ENCODE data around the gene NOS3. TPM values are rescaled to one million over a fixed set of nuclear protein-coding genes. Genes with fewer than 3 reads are reported as not detected.

NOS3 gene
- total RNA-seq, 2 donors from 2014 or later, result 6.1 to 10.4 TPM

- Histone ChIP-seq H3K9me3 (no peaks in the 10 kb centered on the region), H3K27me3 (replicated peaks; ENCODE audit: insufficient read depth) (peaks cover 6% of the 10 kb centered on the region), H3K4me1 (replicated peaks) (no peaks in the 10 kb centered on the region), H3K4me3 (no peak overlapping the region), H3K27ac (no peak overlapping the region), H3K36me3 (no peaks in the 10 kb centered on the region)
- no peak for DNase-seq (ENCODE audit: low spot score)
- WGBS, result 87% methylated on average over 23 of the region's 23 CpGs
- no peak for TF ChIP-seq POLR2A (IDR thresholded peaks at IDR 0.05)
- TF ChIP-seq POLR2AphosphoS5 (IDR thresholded peaks at IDR 0.05), result no peak
- TF ChIP-seq, protein P1, sequence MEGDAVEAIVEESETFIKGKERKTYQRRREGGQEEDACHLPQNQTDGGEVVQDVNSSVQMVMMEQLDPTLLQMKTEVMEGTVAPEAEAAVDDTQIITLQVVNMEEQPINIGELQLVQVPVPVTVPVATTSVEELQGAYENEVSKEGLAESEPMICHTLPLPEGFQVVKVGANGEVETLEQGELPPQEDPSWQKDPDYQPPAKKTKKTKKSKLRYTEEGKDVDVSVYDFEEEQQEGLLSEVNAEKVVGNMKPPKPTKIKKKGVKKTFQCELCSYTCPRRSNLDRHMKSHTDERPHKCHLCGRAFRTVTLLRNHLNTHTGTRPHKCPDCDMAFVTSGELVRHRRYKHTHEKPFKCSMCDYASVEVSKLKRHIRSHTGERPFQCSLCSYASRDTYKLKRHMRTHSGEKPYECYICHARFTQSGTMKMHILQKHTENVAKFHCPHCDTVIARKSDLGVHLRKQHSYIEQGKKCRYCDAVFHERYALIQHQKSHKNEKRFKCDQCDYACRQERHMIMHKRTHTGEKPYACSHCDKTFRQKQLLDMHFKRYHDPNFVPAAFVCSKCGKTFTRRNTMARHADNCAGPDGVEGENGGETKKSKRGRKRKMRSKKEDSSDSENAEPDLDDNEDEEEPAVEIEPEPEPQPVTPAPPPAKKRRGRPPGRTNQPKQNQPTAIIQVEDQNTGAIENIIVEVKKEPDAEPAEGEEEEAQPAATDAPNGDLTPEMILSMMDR (IDR thresholded peaks at IDR 0.05), result no peak
- intact Hi-C loops (cut with DNase I), result no loop called here
Observed at GRCh38 chr7:151006590-151007300, 15.9 kb downstream of the NOS3 start.

- H3K9me3 ChIP-seq, result no peaks in the 10 kb centered on the region
- H3K4me1 ChIP-seq (replicated peaks), result no peaks in the 10 kb centered on the region
- no peaks in the 10 kb centered on the region for H3K36me3 ChIP-seq
- H3K27me3 ChIP-seq (replicated peaks; ENCODE audit: insufficient read depth), result peaks cover 6% of the 10 kb centered on the region
- intact Hi-C loops (cut with DNase I), result no loop called here
- H3K27ac ChIP-seq, result no peak overlapping the region
- H3K4me3 ChIP-seq, result no peak overlapping the region
- 92% methylated on average over 7 of the region's 7 CpGs for WGBS
- TF ChIP-seq POLR2A (IDR thresholded peaks at IDR 0.05) (no peak), POLR2AphosphoS5 (IDR thresholded peaks at IDR 0.05) (no peak)
- TF ChIP-seq, protein P1 (IDR thresholded peaks at IDR 0.05), result no peak
- no peak for DNase-seq (ENCODE audit: low spot score)
Observed at GRCh38 chr7:151007469-151007898, 16.7 kb downstream of the NOS3 start.

- 57% methylated on average over 11 of the region's 11 CpGs for WGBS
- Histone ChIP-seq H3K4me1 (replicated peaks) (no peaks in the 10 kb centered on the region), H3K9me3 (no peaks in the 10 kb centered on the region), H3K27me3 (replicated peaks; ENCODE audit: insufficient read depth) (peaks cover 6% of the 10 kb centered on the region), H3K4me3 (no peak overlapping the region), H3K36me3 (no peaks in the 10 kb centered on the region), H3K27ac (no peak overlapping the region)
- no peak for TF ChIP-seq POLR2AphosphoS5 (IDR thresholded peaks at IDR 0.05)
- TF ChIP-seq, protein P1 (IDR thresholded peaks at IDR 0.05), result no peak
- no peak for TF ChIP-seq POLR2A (IDR thresholded peaks at IDR 0.05)
- DNase-seq (ENCODE audit: low spot score), result no peak
- intact Hi-C loops (cut with DNase I), result no loop called here
Observed at GRCh38 chr7:151008143-151008510, 17.3 kb downstream of the NOS3 start.

DNA sequence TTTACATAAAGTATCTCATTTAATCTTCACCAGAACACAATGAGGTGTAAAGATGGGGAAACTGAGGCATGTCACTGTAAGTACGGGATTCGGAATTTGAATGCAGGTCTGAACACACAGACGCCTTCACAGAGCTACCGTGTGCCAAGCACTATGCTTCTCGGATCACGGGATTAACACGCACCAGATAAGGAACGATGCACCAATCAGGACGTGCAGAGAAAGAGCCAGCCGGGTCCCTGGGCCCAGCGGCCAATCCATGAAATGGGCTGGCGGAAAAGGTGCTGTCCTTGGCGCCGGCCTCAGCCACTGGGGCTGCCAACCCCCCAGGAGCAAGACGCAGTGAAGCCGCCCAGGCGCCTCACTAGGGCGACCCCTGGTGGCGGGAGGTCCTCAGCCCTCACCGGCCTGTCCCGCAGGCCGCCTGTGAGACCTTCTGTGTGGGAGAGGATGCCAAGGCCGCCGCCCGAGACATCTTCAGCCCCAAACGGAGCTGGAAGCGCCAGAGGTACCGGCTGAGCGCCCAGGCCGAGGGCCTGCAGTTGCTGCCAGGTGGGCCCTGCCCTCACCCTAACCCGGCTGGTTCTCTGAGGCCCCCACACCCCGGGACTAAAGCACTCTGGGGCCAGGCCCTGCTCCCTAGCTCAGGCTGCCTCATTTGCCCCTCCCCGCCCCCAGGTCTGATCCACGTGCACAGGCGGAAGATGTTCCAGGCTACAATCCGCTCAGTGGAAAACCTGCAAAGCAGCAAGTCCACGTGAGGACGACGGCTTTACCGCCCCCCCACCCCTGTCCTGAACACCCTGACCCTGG is 17.9 kb downstream of the NOS3 start:
- Histone ChIP-seq H3K27ac (no peak overlapping the region), H3K36me3 (no peaks in the 10 kb centered on the region), H3K9me3 (no peaks in the 10 kb centered on the region), H3K27me3 (replicated peaks; ENCODE audit: insufficient read depth) (peaks cover 6% of the 10 kb centered on the region), H3K4me1 (replicated peaks) (no peaks in the 10 kb centered on the region), H3K4me3 (no peak overlapping the region)
- 56% methylated on average over 40 of the region's 40 CpGs for WGBS
- TF ChIP-seq, protein P1 (IDR thresholded peaks at IDR 0.05), result peak in 3 of 4 experiments; percentile 32 to 47 (median 42)
- no peak for TF ChIP-seq POLR2A (IDR thresholded peaks at IDR 0.05)
- intact Hi-C loops (cut with DNase I), result no loop called here
- DNase-seq (ENCODE audit: low spot score), result no peak

All from prostate gland (tissue), 2 donors.